Gastrocnemius medialis (tissue), 4 donors: ENCODE measurements around the gene ORC3. TPM values are rescaled to one million over a fixed set of nuclear protein-coding genes. Genes with fewer than 3 reads are reported as not detected.

Source experiments
- ATAC-seq, 2 donors: fragments of 150-250 bp; one replicate each; pipeline ENCODE4 v1.9.1; 2016
- DNase-seq, 2 donors: peaks; one replicate each; pipeline ENCODE4 v3.0.0-alpha.2; 2019
- H3K27ac ChIP-seq, 4 donors: fragments of 200-600 bp; sonication (generic); 1 replicate in 1 of 4; 2 replicates in 3 of 4; pipeline ENCODE4 v1.5.1; 2016 to 2018; ENCODE audit warnings: mild to moderate bottlenecking in 2 of 4, moderate library complexity in 1 of 4
- H3K27me3 ChIP-seq, 3 donors: fragments of 200-600 bp; sonication (generic) in 2 of 3; 1 replicate in 1 of 3; 2 replicates in 2 of 3; pipeline versions ENCODE4 v1.5.1 to v1.6.0; 2016 to 2019; ENCODE audit warnings: mild to moderate bottlenecking in 1 of 3, moderate library complexity in 1 of 3
- H3K36me3 ChIP-seq, 2 donors: fragments of 200-600 bp; sonication (generic) in 1 of 2; one replicate each; pipeline ENCODE4 v1.5.1; 2017 to 2018
- H3K4me1 ChIP-seq, 2 donors: fragments of 200-600 bp; sonication (generic) in 1 of 2; one replicate each; pipeline ENCODE4 v1.5.1; 2016 to 2017; ENCODE audit warnings: mild to moderate bottlenecking in 2 of 2
- H3K4me3 ChIP-seq, 4 donors: fragments of 200-600 bp; sonication (generic) in 3 of 4; 1 replicate in 1 of 4; 2 replicates in 3 of 4; pipeline ENCODE4 v1.5.1; 2016 to 2019; ENCODE audit warnings: mild to moderate bottlenecking in 2 of 4
- H3K9me3 ChIP-seq, 3 donors: fragments of 200-600 bp; sonication (generic) in 2 of 3; 1 replicate in 1 of 3; 2 replicates in 2 of 3; pipeline ENCODE4 v1.5.1; 2016 to 2019
- POLR2A ChIP-seq, 2 donors: fragments of 450-650 bp; IDR thresholded peaks; one replicate each; pipeline ENCODE4 v1.6.1; 2017; ENCODE audit warnings: antibody characterized with exemption in 2 of 2, mild to moderate bottlenecking in 2 of 2, moderate library complexity in 2 of 2
- in situ Hi-C, 4 donors: fragments of 200-750 bp; cut with MboI; loops; one replicate each; pipeline versions ENCODE4 v1.15.0 to v1.8.0; 2017; ENCODE audit warnings: low sequenced_read_pairs in 4 of 4
- intact Hi-C: fragments of 100-400 bp; cut with DNase I; formaldehyde crosslinking; loops from one replicate; pipeline ENCODE4 v1.15.1; 2023; ENCODE audit warnings: low total_unique reads
- total RNA-seq, 4 donors: library from RNA; depleted of rRNA; stranded (reverse); fragments of >200 nt; gene quantifications; one replicate each; pipeline versions ENCODE4 v1.1.0 to v1.2.3, GENCODE V29; 2016
- TF ChIP-seq, protein P1 (sequence below), 5 experiments: fragments of 450-650 bp in 3 of 5; fragments of 200-600 bp in 2 of 5; sonication (generic) in 2 of 5; IDR thresholded peaks in 4 of 5; conservative IDR thresholded peaks in 1 of 5; 1 replicate in 4 of 5; 2 replicates in 1 of 5; pipeline ENCODE4 v1.5.1; 2016 to 2019; ENCODE audit warnings: antibody characterized with exemption in 5 of 5, mild to moderate bottlenecking in 3 of 5, moderate library complexity in 3 of 5

Gene ORC3
- total RNA-seq, 4 donors from 2014 or later, result 18.6 to 28.5 (median 22.6) TPM

DNA sequence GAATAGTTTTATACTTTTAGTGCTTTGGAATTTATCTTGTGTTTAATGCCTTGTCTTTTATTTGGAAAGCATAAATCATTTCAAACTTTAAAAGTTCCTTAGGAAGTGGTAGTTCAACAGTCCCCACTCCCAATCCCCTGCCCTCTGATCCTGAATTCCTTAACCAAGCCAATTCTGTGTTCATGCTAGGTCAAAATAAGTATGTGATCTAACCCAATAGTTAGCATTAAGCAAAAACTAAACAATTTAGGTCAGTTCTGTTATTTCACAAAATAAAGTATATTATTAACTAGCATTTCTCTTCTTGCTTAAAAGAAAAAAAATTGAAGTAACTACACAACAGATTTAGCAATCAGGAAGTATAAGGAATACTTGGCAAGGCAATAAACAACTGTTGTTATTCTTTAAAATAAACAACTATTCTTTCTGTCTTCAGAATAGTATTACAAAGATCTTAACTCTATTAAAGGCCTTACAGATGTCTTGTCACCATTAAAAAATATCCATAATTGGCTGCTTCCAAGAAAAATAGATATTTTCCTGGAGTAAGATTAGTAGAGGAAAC is 75.1 kb downstream of the ORC3 start:
- Histone ChIP-seq H3K27ac (peak overlapping the region; percentile 13 to 79 (median 54)), H3K27me3 (no peaks in the 10 kb centered on the region), H3K4me1 (peaks cover 17 to 34% of the 10 kb centered on the region in 2 donors), H3K4me3 (no peak overlapping the region), H3K9me3 (no peaks in the 10 kb centered on the region), H3K36me3 (peaks cover 0 to 14% of the 10 kb centered on the region in 2 donors)
- DNase-seq (no peak), ATAC-seq (no peak)
- TF ChIP-seq POLR2A (IDR thresholded peaks at IDR 0.05), result no peak
- TF ChIP-seq, protein P1, sequence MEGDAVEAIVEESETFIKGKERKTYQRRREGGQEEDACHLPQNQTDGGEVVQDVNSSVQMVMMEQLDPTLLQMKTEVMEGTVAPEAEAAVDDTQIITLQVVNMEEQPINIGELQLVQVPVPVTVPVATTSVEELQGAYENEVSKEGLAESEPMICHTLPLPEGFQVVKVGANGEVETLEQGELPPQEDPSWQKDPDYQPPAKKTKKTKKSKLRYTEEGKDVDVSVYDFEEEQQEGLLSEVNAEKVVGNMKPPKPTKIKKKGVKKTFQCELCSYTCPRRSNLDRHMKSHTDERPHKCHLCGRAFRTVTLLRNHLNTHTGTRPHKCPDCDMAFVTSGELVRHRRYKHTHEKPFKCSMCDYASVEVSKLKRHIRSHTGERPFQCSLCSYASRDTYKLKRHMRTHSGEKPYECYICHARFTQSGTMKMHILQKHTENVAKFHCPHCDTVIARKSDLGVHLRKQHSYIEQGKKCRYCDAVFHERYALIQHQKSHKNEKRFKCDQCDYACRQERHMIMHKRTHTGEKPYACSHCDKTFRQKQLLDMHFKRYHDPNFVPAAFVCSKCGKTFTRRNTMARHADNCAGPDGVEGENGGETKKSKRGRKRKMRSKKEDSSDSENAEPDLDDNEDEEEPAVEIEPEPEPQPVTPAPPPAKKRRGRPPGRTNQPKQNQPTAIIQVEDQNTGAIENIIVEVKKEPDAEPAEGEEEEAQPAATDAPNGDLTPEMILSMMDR (IDR thresholded peaks at IDR 0.05 in 4 of 5, conservative IDR thresholded peaks at IDR 0.05 in 1 of 5), result no peak
- intact Hi-C loops, result loop anchor here (10.0 kb wide), 1 partner anchor 130 kb away; no protein-coding TSS in a partner anchor
- in situ Hi-C loops, result no loop called here

DNA sequence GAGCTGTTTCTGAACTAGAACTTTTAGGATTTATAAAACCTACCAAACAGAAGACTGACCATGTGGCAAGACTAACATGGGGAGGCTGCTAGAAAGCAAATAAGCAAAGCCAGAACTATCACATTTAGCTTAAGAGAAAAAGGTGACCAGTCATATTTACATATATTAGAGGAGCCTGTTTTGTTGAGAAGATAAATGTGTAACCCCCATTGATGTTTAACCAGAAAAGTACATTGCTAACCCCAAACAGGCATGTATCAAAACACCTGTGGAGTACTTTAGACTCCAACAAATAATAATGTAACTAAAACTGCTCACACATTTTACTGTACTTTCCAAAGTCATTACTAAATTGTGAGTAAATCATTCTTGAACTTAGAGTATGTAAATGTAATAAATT is 77.1 kb downstream of the ORC3 start:
- Histone ChIP-seq H3K27ac (peak overlapping the region in 1 of 4 donors; percentile 15), H3K4me1 (peaks cover 10 to 36% of the 10 kb centered on the region in 2 donors), H3K4me3 (no peak overlapping the region), H3K27me3 (no peaks in the 10 kb centered on the region), H3K9me3 (no peaks in the 10 kb centered on the region), H3K36me3 (peaks cover 0 to 15% of the 10 kb centered on the region in 2 donors)
- intact Hi-C loops (loop anchor here (10.0 kb wide), 1 partner anchor 128 kb away; no protein-coding TSS in a partner anchor), in situ Hi-C loops (no loop called here)
- DNase-seq (no peak), ATAC-seq (no peak)
- TF ChIP-seq POLR2A (IDR thresholded peaks at IDR 0.05), result no peak
- TF ChIP-seq, protein P1 (IDR thresholded peaks at IDR 0.05 in 4 of 5, conservative IDR thresholded peaks at IDR 0.05 in 1 of 5), result no peak

DNA sequence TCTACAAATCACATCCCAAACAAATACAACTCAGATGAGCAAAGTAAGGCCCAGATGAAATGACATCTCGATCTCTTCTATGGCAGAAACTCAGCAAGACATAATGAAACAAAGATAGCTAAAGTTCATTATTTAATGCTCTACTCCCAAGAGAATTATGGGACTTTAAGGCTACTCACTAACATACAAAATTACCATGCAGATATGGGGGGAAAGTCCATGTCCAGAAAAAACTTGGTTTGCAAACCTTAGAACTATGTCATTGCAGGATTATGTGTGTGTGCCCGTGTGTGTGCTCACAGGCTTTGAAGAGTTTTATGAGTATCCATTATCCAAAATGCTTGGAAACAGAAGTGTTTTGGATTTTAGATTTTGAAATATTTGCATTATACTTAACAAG is 78.1 kb downstream of the ORC3 start:
- H3K9me3 ChIP-seq, result no peaks in the 10 kb centered on the region
- in situ Hi-C loops (no loop called here), intact Hi-C loops (loop anchor here (10.0 kb wide), 1 partner anchor 127 kb away; no protein-coding TSS in a partner anchor)
- DNase-seq, result no peak
- no peak overlapping the region for H3K4me3 ChIP-seq
- ATAC-seq, result no peak
- peak overlapping the region in 1 of 4 donors; percentile 20 for H3K27ac ChIP-seq
- TF ChIP-seq, protein P1 (IDR thresholded peaks at IDR 0.05 in 4 of 5, conservative IDR thresholded peaks at IDR 0.05 in 1 of 5), result no peak
- TF ChIP-seq POLR2A (IDR thresholded peaks at IDR 0.05), result no peak
- H3K27me3 ChIP-seq, result no peaks in the 10 kb centered on the region
- H3K4me1 ChIP-seq, result peaks cover 20 to 38% of the 10 kb centered on the region in 2 donors
- H3K36me3 ChIP-seq, result peaks cover 0 to 23% of the 10 kb centered on the region in 2 donors

DNA sequence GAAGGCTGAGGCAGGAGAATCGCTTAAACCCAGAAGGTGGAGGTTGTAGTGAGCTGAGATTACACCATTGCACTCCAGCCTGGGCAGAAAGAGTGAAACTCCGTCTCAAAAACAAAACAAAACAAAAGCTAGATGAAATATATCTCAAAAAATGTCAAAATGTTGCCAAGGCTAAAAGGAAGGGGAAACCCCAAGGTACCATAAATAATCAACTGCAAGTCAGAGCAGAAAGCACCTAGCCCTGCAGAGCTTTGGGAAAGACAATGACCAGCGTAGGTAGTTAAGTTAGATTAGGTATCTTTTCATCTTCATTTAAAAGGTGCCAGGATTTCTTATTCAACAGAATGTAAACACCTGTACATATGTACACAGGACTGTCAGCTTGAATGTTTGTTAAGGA is 79.1 kb downstream of the ORC3 start:
- in situ Hi-C loops, result no loop called here
- Histone ChIP-seq H3K36me3 (peaks cover 0 to 23% of the 10 kb centered on the region in 2 donors), H3K27ac (peak overlapping the region in 1 of 4 donors; percentile 99), H3K4me3 (no peak overlapping the region), H3K4me1 (peaks cover 28 to 38% of the 10 kb centered on the region in 2 donors), H3K27me3 (no peaks in the 10 kb centered on the region), H3K9me3 (no peaks in the 10 kb centered on the region)
- ATAC-seq (no peak), DNase-seq (no peak)
- TF ChIP-seq POLR2A (IDR thresholded peaks at IDR 0.05), result no peak
- TF ChIP-seq, protein P1 (IDR thresholded peaks at IDR 0.05 in 4 of 5, conservative IDR thresholded peaks at IDR 0.05 in 1 of 5), result no peak
- intact Hi-C loops, result loop anchor here (10.0 kb wide), 1 partner anchor 126 kb away; no protein-coding TSS in a partner anchor
